Measurements from ENCODE around the gene LRRC18. TPM values are rescaled to one million over a fixed set of nuclear protein-coding genes. Genes with fewer than 3 reads are reported as not detected.

Gene LRRC18
- total RNA-seq, 1 donor from 2014 or later, result not detected

Other genes with a start within 250 kb of the LRRC18 start
- gene VSTM4, start 175.7 kb upstream of the LRRC18 start, total RNA-seq, result 0.50 and 0.63 TPM in 2 replicates
- not detected in 2 replicates for gene FAM170B, start 194.2 kb upstream of the LRRC18 start, total RNA-seq
- gene TMEM273, start 248.6 kb upstream of the LRRC18 start, total RNA-seq, result 34.3 and 36.4 TPM in 2 replicates

All from activated CD4-positive, alpha-beta T cell treated with anti-CD3 and anti-CD28 coated beads, Interleukin-2, amount 10 ng/mL, durations not matched to agents 24 days and 14 days (primary cell).